ENCODE results near the gene DCDC2C.
"Not testable (repeated sequence)": the region's sequence is repeated elsewhere in the genome, so short reads cannot be mapped to it uniquely, and the experiment has no call there.

Gene DCDC2C

DNA sequence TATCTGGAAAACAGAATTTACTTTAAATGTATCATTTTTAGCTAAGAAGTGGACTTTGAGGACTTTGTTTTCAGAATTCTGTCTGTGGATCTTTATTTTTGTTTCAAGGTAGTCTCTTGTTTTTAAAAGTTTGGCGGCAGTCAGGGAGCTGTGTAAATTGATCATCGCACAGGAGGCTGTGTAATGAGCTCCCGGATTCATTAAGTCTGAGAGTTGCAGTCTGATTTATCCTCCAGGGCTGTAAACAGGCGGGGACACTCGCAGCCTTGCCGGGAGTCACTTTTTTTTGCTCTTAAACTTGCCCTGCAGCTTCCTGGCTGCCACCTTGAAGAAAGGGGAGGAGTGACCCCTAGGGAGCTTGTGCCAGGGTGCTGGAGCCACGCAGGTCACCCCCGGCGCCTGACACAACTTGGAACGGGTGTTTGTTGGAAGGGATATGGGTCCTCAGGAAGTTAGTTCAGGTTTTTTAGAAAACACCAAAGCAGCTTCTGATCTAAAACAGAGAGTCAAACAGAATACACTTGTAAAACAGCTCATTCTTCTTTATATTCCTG is 76.2 kb downstream of the DCDC2C start:
- DNase-seq = no peak

DNA sequence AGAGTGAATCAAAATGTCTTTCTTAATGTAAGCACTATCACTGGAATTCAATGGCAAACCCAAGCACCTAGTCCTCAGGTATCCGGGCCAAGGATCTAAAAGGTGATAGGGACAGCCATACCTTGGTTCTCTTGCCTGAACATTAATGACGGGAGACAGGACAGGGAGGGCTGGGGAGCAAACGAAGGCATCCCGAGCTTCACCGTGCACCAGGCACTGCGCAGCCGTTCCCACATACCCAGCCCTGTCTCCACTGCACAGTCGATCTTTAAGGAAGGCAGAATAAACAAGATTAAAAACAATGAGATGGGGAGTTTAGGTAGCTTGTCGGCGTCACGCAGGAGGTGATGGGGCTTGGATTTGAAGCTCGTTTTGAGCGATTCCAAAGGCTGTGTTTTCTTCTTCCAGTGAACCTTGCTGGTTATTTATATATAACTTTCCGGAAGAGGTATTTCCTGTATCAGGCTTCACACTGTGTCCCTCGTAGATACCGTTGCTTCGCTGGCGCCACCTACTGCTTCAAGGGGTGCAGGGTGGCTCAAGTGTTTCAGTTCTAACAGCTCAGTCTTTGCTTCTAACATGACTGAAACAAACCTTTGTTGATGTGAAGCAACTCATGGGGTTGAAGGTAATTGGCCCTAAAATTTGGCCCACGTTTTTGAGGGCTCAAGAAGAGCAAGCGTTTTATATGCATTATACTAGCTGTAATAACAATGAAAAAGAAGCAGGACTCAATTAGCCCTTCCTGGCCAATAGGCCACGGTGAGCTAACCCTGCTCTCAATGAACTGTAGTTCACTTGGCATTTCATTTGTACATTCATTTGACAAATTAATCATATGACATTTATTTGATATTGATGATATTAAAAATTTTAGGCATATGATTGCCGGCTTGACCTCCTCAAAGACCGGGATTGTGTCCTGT is 77.4 kb downstream of the DCDC2C start:
- peak; percentile 39 to 69 for DNase-seq

DNA sequence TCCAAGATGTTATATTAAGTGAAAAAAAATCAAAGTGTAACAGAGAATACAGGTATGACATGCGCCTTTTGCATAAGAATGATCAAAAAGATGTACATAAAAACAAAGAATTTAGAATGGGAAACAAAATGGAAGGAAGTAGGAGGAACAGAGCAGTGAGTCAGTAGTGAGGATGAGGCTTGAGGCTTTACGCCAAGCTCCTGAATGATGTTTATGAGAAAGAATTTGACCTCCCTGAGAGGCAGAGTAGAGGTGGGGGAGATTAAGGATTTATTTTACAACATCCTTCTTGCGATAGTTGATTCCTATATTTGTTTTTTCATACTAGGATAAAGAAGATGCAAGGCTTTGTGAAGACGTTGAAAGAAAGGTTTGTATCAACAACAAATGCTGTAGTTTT is 81.4 kb downstream of the DCDC2C start:
- no peak for DNase-seq

DNA sequence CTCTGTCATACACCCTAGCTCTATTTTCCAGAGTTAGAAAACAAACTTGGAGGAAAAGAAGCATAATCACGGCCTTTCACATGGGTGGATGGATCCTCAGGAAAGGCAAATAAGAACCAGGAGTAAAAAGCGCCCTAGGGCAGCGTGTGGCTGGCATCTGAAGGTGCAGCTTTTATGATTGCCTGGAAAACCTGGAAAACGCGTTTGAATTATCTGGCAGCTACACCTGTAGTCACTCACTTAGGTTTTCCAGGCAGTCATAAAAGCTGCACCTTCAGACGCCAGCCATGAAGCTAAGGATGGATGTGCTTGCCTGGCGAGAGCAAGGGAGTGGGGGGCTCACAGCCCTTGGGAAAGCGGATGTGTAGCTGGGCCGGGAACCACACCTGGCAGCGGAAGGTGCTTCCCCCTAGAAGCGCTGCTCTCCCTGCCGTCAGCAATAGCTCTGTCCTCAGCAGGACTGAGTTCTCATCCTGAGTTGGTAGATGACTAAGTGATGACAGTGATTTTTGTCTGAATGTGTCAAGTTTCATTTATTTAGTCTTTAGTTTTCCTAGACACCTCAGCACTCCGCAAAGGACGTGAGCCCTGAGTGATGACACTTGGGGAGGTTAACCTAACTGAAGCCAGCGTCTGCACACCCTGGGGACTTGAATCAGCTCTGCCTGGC is 82.0 kb downstream of the DCDC2C start:
- DNase-seq = peak; percentile 3 to 6

DNA sequence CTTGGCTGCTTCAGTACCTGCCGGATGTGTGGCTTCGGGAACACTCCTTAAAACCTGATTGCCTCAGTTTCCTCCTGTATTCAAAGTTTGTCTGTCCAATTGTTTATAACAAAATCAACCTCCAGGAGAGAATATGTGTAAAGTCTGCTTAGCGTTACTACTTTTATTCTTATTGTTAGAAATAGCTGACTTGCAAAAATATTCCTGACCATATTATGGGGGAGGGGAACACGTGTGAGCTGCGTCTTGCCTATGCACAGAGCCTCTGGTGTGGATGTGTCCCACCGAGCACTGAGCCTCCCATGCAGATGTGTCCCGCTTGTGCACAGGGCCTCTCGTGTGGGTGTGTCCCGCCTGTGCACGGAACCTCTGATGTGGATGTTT is 82.5 kb downstream of the DCDC2C start:
- DNase-seq = no peak

DNA sequence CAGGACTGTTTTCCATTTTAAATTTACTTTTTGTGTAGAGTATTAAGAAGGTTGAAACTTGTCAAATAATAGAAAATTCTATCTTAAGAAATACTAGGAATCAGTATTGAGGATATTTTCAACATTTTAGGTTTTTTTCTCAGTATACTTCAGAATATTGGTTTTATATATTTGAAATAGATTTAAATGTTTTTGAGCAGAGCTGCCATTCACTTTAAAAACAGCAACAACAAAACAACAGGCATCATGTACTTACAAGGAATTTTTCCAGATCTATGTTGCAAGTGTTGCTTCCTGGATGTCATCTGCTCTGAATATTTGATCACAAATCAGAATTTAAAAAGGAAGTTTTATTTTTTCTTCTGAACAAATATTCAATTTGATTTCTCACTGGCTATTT is 84.4 kb downstream of the DCDC2C start:
- DNase-seq = no peak

DNA sequence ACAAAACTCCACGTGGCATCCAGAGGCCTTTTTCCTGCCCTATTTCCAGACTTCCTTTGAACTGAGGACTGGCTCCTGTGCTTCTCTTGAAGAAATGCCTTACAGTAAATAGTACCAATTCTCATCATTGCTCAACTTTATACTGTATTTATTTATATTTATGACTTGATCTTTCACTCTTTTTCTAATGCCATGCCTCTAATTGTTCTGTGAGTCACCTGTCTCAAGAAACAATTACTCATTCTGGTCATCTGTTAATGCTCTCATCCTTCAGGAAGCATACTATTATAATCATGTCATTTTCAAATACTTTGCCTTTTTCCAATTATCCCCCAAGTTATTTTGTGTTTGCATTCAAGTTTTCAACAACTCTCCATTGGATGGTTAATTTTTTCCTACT is 85.9 kb downstream of the DCDC2C start:
- DNase-seq = no peak

DNA sequence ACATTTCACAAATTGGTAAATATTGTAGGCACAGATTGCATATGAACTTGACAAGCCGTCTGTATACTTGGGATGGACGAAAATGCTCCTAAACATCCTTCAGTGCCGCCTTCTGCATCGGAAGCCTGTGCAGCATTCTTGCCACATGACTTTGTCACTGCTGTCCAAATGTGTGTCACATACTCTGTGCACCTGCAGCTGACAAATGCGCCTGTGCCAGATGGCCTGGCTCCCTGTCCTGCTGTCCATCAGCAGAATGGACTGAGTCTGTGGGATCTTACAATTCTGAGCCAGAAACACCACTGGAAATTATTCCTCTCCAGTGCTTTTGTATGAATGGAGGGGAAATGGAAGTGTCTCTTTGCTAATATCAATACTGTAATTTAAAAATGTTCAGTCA is 89.9 kb downstream of the DCDC2C start:
- DNase-seq = no peak

DNA sequence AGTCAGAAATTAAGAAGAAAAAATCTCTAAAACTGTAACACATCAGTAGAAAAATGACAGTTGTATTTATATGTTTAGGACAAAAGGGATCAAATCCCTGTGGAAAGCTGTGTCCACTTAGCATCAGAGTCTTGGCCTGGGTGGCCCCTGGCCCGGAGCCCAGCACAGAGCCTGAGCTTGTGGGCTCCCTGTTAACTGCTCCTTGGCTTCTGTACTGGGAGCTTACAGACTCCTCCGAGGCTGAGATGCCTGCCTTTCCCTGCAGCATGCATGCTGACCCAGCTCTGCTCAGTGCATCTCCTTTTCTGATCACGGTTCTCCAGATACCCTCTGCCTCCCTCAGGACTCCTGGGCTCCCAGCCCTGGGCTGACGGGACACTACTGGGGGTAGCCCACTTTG is 98.1 kb downstream of the DCDC2C start:
- no peak for DNase-seq

DNA sequence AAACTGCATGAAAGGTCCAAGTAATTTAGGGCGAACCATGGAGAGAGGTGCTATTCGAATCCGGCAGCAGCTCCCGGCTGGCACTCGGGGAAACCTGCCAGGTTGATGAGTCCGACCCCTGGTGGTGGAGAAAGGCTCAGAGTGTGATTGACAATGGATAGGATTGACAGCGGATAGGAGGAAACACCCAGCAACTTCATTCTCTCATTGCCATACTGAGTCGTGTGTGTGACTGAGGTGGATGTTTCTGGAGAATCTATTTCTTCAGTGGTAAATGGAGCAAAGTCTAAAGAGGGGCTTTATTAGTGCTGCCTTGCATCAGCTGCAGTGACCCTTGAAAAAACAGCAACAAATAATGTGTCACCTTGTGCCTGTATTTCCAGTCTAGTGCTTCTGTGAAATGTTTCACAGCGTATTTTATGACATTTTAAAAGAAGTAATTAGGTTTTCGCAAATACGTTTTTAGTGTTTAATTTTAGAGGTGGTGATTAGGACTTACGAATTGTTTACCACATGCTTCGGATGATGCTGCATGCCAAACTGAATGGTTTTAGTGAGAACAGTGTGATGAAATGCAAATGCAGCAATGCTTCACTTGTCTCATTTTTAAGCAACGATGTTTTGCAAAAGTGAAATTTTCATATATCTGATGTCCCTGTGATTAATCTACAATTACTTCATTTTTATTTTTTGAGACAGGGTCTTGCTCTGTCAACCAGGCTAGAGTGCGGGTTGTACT is 102.0 kb downstream of the DCDC2C start:
- peak in 1 of 2 experiments; percentile 44 for DNase-seq

DNA sequence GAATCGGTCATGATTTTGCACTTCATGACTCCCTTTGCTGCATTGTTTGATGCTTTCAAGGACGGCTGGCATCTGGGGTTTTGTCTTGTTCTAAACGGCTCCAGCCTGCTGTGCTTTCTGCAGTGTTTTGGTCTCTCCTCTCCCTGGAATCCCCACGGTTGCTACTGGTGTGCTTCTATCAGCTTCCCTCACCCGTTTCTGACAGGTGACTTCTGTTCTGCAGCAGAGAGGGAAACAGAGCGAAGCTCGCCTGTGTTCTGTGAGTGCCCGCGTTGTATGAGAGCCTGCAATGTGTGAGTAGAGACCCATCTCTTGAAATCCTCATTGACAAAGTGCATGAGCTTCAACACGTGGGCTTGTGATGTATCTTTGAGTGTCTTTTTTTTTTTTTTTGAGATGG is 102.8 kb downstream of the DCDC2C start:
- no peak for DNase-seq

DNA sequence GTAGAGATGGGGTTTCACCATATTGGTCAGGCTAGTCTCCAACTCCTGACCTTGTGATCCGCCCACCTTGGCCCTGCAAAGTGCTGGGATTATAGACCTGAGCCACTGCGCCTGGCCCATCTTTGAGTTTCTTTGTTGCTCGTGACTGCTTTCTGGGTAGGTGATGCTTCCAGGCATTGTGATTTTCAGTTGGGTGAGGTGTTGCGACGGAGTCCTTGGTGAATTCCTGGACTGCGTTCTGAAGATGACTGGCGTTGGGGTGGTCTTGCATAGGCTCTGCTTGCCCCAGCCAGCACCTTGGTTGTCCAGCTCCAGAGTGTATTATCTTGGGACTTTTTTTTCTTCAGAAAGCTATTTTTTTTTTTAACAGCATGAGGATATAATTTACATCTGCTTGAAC is 103.4 kb downstream of the DCDC2C start:
- no peak for DNase-seq

DNA sequence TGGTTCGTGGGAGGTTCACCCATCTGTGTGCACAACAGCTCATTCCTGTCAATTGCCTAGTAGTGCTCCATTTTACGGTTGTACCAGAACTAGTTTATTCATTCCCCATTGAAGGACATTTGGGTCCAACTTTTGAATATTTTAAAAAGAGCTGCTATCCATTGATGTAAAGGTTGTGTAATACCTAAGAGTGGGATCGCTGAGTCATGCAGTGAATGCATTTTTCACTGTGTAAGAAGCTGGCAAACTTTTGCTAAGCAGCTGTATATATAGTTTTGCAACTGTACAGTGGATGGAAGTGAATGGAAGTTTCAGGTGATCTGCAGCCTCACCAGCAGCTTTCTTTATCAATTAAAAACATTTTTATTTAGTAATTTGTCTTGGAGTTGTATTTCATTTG is 104.5 kb downstream of the DCDC2C start:
- DNase-seq = no peak

DNA sequence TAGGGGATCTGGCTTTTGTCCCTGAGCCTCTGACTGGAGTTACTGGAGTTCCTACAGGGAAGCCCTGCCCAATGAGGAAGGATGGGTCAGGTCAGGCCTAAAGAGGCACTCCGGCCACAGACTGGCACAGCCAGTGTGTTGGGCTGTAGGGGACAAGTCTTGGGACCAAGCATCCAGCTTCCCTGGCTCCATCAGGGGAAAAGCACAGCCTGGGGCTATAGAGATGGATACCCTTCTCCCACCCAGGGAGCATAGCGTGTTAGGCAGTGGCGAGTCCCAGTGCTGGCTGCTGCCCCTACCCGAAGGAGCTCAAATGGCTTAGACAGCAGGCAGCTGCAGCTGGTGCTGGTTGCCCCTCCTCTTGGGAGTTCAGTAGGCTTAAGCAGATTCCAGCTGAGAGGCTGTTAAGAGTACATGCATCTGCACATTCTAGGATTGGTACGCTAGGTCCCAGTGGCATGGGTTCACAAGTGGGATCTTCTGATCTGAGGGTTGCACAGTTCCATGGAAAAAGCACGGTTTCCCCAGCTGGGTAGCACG is 111.4 kb downstream of the DCDC2C start:
- DNase-seq = no peak

DNA sequence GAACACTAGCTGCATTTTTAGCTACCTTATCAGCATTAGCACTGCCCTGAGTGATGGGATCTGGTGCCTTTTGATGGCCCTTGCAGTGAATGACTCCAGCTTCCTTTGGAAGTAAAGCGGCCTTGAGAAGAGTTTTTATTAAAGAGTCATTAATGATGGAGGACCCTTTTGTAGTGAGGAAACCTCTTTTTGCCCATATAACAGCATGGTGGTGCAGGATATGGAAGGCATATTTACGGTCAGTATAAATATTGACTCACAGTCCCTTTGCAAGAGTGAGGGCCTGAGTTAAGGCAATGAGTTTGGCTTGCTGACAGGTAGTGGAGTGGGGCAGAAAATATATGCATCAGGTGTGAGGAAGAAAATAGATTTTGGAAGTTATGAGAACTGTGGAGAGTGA is 113.8 kb downstream of the DCDC2C start:
- not testable (repeated sequence) for DNase-seq

DNA sequence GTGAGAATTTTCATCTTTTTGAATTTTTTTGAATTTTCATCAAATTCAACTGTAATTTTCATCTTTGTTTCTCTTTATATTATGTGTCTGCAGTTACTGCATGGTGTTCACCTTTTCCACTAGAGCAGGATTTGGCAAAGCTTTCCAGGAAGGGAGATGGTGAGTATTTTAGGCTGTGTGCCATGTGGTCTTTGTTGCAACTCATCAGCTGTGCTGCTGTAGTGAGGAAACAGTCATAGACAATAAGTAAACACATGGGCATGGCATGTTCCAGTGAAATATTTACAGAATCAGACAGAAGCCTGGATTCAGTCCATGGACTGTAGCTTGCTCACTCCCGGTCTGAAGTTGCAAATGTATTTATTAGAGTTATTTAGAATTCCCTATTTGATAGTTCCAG is 120.4 kb downstream of the DCDC2C start:
- no peak for DNase-seq

DNA sequence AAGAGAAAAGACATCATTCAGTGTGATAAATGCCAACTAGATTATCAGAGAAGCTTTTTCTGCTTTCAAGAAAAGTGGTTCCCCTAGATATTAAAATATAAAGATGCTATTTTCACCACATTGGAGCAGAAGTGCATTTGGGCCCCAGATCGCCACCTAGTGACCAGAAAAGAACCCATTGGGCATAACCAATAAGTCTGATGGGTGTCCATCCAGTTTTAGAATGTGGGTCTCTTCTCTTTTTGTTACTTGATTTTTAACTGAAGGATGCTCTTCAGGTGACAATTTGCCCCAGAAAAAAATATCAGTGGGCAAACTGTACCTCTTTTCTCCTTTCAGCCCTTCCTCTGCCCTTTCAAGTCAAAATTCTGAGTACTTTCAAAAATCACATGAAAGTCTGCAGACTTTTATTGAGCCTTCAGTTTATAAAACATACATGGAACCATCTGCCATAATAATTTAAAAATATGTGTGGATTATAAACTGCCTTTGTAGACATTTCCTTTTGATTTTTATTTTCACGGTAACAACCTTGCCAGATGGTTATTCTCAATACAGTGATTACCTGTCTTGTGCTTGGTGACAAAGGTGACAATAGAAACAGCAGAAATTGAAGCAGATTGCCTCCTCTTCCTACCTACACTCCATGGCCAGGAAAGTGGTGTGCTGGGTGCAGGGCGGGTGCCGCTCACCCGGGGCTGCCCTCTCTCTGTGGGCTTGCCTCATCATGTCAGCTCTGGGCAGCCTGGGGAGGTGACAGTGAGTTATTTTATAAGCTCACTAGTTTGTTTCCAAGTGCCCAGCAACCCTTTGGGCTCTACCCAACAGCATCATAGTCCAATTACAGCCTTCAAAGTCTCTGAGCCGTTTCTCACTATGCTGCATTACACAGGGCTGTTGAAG is 124.5 kb downstream of the DCDC2C start:
- DNase-seq = peak in 1 of 2 experiments; percentile 21

DNA sequence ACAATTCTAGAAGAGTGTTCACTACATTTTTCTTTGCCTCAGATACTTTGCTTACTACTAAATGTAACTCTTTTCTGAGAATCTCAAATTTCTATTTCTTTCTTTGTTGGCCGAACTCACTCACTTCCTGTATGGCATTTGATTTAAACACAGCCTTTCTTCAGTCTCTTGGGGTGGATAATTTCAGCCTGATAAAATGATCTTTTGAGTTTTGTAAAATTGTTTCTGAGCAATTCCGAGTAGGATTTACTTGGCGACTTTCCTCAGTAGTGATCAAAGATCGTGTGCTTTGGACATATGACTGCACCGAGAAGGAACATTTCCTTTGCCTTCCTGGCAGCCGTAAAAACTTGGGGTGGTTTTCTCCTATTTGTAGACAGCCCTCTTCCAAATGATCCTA is 127.4 kb downstream of the DCDC2C start:
- no peak for DNase-seq

DNA sequence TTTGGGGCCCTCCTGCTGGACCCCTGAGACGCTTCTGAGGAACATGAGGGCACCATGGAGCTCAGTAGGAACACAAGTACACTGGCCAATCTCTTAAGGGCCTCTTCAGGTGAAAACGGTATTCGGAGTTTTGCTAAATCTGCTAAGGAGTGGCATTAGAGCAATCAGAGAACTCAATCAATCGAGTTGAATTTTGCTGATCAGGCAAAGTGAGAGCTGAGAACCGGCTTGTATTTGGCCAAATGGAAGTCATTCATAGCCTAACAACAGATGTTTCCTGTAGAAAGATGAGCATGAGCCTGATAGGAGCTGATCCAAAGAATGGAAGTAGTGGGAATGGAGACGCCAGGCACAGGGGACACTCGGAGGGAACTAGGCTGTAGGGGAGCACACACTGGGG is 133.7 kb downstream of the DCDC2C start:
- no peak for DNase-seq

DNA sequence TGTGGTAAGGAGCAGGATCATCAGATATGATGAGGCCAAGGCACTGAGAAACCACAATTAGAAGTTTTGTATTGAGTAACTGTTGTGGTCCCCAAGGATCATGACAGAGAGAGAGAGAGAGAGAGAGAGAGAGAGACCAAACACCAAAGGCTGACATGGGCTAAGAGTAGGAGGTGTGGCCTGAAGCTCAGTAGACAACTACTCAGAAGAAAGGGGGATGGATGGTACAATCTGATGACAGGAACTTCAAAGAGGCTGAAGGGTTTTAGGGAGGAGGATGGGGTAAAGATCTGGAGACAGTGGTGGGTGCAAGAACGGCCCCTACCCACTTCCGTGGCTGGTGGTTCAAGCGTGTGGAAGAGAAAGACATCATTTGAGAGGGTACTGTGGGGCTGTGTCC is 135.0 kb downstream of the DCDC2C start:
- DNase-seq = no peak

DNA sequence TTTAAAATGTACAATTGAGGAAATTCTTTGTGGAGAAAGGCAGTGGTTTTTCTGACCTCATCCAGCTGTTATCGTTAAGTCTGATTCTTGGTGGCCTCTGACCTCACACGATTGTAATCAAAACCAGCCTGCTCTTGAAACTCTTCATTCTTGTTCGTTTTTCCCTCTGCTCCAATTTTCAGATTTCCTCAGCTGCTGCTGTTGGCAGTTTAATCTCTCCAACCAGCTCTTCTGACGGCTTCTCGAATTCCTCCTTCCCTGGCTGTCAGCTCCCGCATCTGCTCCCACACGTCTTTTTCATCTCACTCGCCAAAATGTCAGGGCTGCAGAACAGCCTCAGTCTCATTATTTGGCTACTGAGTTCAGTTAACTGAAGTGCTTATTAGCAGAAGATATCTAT is 136.1 kb downstream of the DCDC2C start:
- DNase-seq = no peak

DNA sequence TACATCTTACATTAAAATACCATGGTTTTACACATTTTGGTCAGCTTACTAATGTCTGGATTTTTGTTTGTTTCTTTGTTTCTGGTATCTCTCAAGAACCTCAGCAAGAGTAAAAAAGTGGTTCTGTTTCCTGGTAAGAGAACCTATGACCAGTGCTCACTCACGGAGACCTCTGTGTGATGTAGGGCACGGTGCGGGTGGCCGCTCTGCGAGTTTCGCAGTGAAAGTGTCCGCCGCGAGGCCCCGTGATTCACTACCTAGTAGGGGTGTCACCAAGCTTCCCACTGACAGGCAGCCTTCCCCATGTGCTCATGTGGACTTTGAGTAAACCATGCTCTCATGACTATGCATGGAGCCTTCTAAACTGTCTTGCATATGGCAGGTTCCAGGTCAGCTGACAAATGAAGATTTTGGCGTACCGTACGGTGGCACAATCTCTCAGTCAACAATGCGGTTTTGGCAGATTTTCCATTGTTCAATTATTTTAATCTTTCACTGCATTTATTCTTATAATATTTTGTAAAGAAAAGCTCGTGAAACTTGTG is 137.3 kb downstream of the DCDC2C start:
- DNase-seq = no peak

Data from NCI-H526 (cell line).